Inferior parietal cortex (tissue), 1 donor: ENCODE results near the gene TMEM44.
"Not testable (repeated sequence)": the region's sequence is repeated elsewhere in the genome, so short reads cannot be mapped to it uniquely, and the experiment has no call there.

Source experiments
- DNase-seq: peaks from one replicate; pipeline ENCODE4 v3.0.0-alpha.2; 2016; ENCODE audit errors: extremely low spot score

Gene TMEM44

GRCh38 chr3:194609601-194610000 is 23.6 kb downstream of the TMEM44 start:
- no peak for DNase-seq

GRCh38 chr3:194608981-194609380 is 24.2 kb downstream of the TMEM44 start:
- no peak for DNase-seq

- DNase-seq: no peak
Observed at GRCh38 chr3:194607592-194608389, 25.4 kb downstream of the TMEM44 start.

GRCh38 chr3:194606941-194607340 is 26.3 kb downstream of the TMEM44 start:
- no peak for DNase-seq

- DNase-seq: no peak
Observed at GRCh38 chr3:194606163-194606562, 27.1 kb downstream of the TMEM44 start.

- not testable (repeated sequence) for DNase-seq
Observed at GRCh38 chr3:194605314-194605713, 27.9 kb downstream of the TMEM44 start.

GRCh38 chr3:194604837-194605236 is 28.4 kb downstream of the TMEM44 start:
- DNase-seq: no peak

- no peak for DNase-seq
Observed at GRCh38 chr3:194604126-194604525, 29.1 kb downstream of the TMEM44 start.

- DNase-seq: no peak
Observed at GRCh38 chr3:194602669-194603171, 30.5 kb downstream of the TMEM44 start.

- no peak for DNase-seq
Observed at GRCh38 chr3:194598771-194599557, 34.3 kb downstream of the TMEM44 start.

GRCh38 chr3:194596906-194597305 is 36.3 kb downstream of the TMEM44 start:
- DNase-seq: no peak

- no peak for DNase-seq
Observed at GRCh38 chr3:194592798-194593752, 40.1 kb downstream of the TMEM44 start.

- no peak for DNase-seq
Observed at GRCh38 chr3:194588741-194589140, 44.5 kb downstream of the TMEM44 start.

- DNase-seq: no peak
Observed at GRCh38 chr3:194588236-194588635, 45.0 kb downstream of the TMEM44 start.

- DNase-seq: no peak
Observed at GRCh38 chr3:194587438-194587931, 45.7 kb downstream of the TMEM44 start.

- DNase-seq: no peak
Observed at GRCh38 chr3:194586836-194587235, 46.4 kb downstream of the TMEM44 start.

- DNase-seq: no peak
Observed at GRCh38 chr3:194585880-194586281, 47.3 kb downstream of the TMEM44 start.

GRCh38 chr3:194584866-194585265 is 48.4 kb downstream of the TMEM44 start:
- no peak for DNase-seq

GRCh38 chr3:194584320-194584776 is 48.9 kb downstream of the TMEM44 start:
- no peak for DNase-seq

GRCh38 chr3:194582196-194582905 is 50.9 kb downstream of the TMEM44 start:
- no peak for DNase-seq
